ENCODE results near the gene IAPP. TPM values are rescaled to one million over a fixed set of nuclear protein-coding genes. Genes with fewer than 3 reads are reported as not detected.
"Not testable (repeated sequence)": the region's sequence is repeated elsewhere in the genome, so short reads cannot be mapped to it uniquely, and the experiment has no call there.

The IAPP gene
- total RNA-seq, 1 experiment from 2014 or later: not detected

GRCh38 chr12:21379218-21379617 is 6.5 kb downstream of the IAPP start:
- no peak for DNase-seq (ENCODE audit: low read depth)

GRCh38 chr12:21381320-21381719 is 8.6 kb downstream of the IAPP start:
- DNase-seq (ENCODE audit: low read depth): not testable (repeated sequence)

DNA sequence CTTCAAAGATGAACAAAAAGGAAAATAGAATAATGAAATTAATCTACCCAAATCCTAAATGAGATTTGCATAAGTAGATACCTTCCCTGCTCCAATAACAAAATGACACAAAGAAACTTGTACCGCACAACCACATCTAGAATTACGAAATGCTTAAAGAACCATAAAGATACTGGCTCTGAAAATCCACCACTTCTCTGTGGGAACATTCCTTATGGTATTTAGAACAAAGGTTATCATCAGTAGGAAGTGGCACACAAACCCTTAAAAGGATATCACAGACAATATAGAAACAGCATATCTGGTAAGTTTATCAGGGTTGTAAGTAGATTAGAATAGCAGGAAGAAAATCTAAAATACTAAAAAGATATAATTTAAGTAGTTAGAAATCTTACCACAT is 11.6 kb downstream of the IAPP start:
- no peak for DNase-seq (ENCODE audit: low read depth)

DNA sequence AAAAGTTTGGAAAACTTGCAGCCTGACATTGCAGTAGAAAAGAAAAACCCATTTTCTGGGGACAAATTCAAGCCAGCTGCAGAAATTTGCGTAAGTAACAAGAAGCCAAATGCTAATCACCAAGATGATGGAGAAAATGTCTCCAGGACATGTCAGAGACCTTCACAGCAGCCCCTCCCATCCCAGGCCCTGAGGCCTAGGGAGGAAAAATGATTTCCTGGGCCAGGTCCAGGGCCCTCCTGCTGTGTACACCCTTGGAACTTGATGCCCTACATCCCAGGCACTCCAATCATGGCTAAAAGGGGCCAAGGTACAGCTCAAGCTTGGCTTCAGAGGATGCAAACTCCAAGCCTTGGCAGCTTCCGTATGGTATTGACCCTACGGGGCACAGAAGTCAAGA is 14.5 kb downstream of the IAPP start:
- DNase-seq (ENCODE audit: low read depth): no peak

DNA sequence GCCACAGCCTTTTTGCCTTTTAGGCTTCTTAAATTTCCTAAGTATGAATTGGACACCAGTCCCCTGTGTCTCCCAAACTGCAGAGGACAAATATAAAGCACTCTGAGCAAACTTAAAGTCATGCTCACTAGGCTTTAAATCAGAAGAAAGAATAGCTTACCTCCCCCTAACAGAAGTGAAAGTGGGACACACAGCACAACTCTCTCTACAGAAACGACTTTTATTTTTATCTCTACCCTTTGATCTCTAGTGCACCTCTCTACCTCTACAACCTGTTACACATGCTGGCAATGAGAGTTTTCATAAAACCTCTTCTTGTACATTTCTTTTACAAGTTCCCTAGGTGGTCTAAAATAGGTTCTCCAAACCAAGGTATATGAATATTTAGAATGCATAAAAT is 19.7 kb downstream of the IAPP start:
- no peak for DNase-seq (ENCODE audit: low read depth)

DNA sequence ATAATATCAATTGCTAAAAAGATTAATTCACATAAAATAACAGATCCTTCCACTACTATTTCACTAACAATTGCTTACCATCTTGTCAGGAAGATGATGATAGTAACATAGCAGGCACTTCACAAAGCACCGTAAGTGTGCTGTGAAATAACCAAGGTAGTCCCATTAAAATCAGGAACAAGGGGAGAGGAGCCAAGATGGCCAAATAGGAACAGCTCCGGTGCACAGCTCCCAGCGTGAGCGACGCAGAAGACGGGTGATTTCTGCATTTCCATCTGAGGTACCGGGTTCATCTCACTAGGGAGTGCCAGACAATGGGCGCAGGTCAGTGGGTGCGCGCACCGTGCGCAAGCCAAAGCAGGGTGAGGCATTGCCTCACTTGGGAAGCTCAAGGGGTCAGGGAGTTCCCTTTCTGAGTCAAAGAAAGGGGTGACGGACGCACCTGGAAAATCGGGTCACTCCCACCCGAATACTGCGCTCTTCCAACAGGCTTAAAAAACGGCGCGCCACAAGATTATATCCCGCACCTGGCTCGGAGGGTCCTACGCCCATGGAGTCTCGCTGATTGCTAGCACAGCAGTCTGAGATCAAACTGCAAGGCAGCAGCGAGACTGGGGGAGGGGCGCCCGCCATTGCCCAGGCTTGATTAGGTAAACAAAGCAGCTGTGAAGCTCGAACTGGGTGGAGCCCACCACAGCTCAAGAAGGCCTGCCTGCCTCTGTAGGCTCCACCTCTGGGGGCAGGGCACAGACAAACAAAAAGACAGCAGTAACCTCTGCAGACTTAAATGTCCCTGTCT is 22.3 kb downstream of the IAPP start:
- DNase-seq (ENCODE audit: low read depth): not testable (repeated sequence)

GRCh38 chr12:21413369-21414277 is 40.9 kb downstream of the IAPP start:
- peak; percentile 10 for DNase-seq (ENCODE audit: low read depth)

DNA sequence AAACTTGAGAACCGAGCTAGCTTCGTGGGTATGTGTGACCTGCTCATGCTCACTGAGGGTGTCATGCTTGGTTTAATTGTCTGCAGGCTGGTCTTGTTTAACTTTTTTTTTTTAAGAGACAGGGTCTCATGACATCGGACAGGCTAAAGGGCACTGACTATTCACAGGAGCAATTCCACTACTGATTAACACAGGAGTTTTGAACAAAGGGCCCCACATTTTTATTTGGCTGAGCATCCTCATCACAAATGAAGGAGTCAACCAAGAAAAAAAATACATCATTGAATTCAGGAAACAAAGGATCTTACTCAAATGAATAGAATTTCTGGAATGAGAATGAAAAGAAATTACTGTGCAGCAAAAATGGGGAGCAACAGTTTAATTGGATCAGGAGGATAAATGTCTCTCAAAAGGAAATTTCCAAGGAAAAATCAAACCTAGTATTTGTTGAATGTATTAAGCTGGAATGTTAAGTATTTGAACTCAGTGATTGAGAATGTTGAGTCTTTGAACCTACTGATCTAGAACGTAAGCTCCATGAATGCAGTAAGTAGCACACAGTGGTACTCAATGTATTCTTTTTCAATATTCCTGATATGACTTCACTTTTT is 43.9 kb downstream of the IAPP start:
- no peak for DNase-seq (ENCODE audit: low read depth)

DNA sequence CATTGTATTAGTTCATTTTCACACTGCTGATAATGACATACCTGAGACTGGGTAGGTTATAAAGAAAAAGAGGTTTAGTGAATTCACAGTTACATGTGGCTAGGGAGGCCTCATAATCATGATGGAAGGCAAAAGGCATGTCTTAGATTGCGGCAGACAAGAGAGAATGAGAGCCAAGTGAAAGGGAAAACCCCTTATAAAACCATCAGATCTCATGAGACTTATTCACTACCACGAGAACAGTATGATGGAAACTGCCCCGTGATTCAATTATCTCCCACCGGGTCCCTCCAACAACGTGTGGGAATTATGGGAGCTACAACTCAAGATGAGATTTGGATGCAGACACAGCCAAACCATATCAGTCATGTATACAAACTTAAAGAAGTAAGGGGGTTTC is 45.7 kb downstream of the IAPP start:
- not testable (repeated sequence) for DNase-seq (ENCODE audit: low read depth)

GRCh38 chr12:21419009-21419699 is 46.5 kb downstream of the IAPP start:
- DNase-seq (ENCODE audit: low read depth): not testable (repeated sequence)

- no peak for DNase-seq (ENCODE audit: low read depth)
Observed at GRCh38 chr12:21428241-21428640, 55.5 kb downstream of the IAPP start.

Other genes with a start within 250 kb of the IAPP start
- gene SLCO1B1, start 241.7 kb upstream of the IAPP start, total RNA-seq (2014; rRNA removed; shearing (Covaris generic)): not detected in 2 replicates
- gene SLCO1A2, start 38.0 kb upstream of the IAPP start, total RNA-seq (2014; rRNA removed; shearing (Covaris generic)): not detected in 2 replicates
- gene PYROXD1, start 64.8 kb downstream of the IAPP start, total RNA-seq (2014; rRNA removed; shearing (Covaris generic)): 5.3 and 6.5 TPM in 2 replicates
- 93.3 and 112 TPM in 2 replicates for gene RECQL, start 128.7 kb downstream of the IAPP start, total RNA-seq (2014; rRNA removed; shearing (Covaris generic))
- gene GOLT1B, start 128.9 kb downstream of the IAPP start, total RNA-seq (2014; rRNA removed; shearing (Covaris generic)): 59.9 and 77.0 TPM in 2 replicates
- 0.60 and 1.3 TPM in 2 replicates for gene SPX, start 153.4 kb downstream of the IAPP start, total RNA-seq (2014; rRNA removed; shearing (Covaris generic))
- not detected in 2 replicates for gene GYS2, start 231.9 kb downstream of the IAPP start, total RNA-seq (2014; rRNA removed; shearing (Covaris generic))

All from RPMI7951 (cell line).